Small intestine (tissue), 7 donors: ENCODE results near the gene JUNB. TPM values are rescaled to one million over a fixed set of nuclear protein-coding genes. Genes with fewer than 3 reads are reported as not detected.
A peak's percentile ranks its signal among the peaks of the same experiment; 100 is the strongest.

Experiments used
- DNase-seq, 2 donors: peaks; one replicate each; pipeline versions ENCODE4 v3.0.0 to v3.0.0-alpha.2; 2013
- FAIRE-seq: peaks from 2 replicates; lab custom pipeline; 2012; peaks lifted over from hg19 to GRCh38; lab: Jason Lieb, UNC
- H3K27ac ChIP-seq, 3 donors: one replicate each; pipeline ENCODE4 v1.5.1; 2013; ENCODE audit warnings: low read length in 2 of 3, mild to moderate bottlenecking in 2 of 3, control low read depth in 1 of 3, inconsistent platforms in 1 of 3, low read depth in 1 of 3, moderate library complexity in 1 of 3
- H3K27me3 ChIP-seq, 3 donors: one replicate each; pipeline ENCODE4 v1.6.1; 2013; ENCODE audit warnings: low read length in 3 of 3, inconsistent platforms in 1 of 3; ENCODE audit not compliant: control insufficient read depth in 3 of 3, insufficient read depth in 3 of 3
- H3K36me3 ChIP-seq, 3 donors: one replicate each; pipeline ENCODE4 v1.6.1; 2013; ENCODE audit warnings: low read length in 3 of 3, inconsistent platforms in 1 of 3, low read depth in 1 of 3, mild to moderate bottlenecking in 1 of 3, moderate library complexity in 1 of 3; ENCODE audit not compliant: control insufficient read depth in 3 of 3, insufficient read depth in 2 of 3
- H3K4me1 ChIP-seq, 3 donors: one replicate each; pipeline ENCODE4 v1.6.1; 2013; ENCODE audit warnings: low read length in 2 of 3, inconsistent platforms in 1 of 3, low read depth in 1 of 3, mild to moderate bottlenecking in 1 of 3, moderate library complexity in 1 of 3; ENCODE audit not compliant: control insufficient read depth in 3 of 3, insufficient read depth in 2 of 3
- H3K4me3 ChIP-seq, 3 donors: one replicate each; pipeline ENCODE4 v1.5.1; 2013; ENCODE audit warnings: low read length in 3 of 3, control low read depth in 1 of 3, inconsistent platforms in 1 of 3, low read depth in 1 of 3, mild to moderate bottlenecking in 1 of 3, moderate library complexity in 1 of 3
- H3K9me3 ChIP-seq, 2 donors: one replicate each; pipeline ENCODE4 v1.6.1; 2013; ENCODE audit warnings: low read depth in 1 of 2, low read length in 1 of 2; ENCODE audit not compliant: control insufficient read depth in 2 of 2, insufficient read depth in 1 of 2
- WGBS, 3 donors: extraction: QIAGEN DNeasy Blood & Tissue Kit; methylation state at CpG; one replicate each; pipeline ENCODE4 v1.1.7; 2013; 5-methylcytosine and 5-hydroxymethylcytosine counted together
- polyA plus RNA-seq, 4 donors: library from polyadenylated mRNA; stranded (reverse) in 3 of 4; unstranded in 1 of 4; fragments of 200-250 nt in 3 of 4; fragments of 120-200 nt in 1 of 4; gene quantifications; one replicate each; pipeline versions ENCODE4 v1.2.1 to v1.2.3, GENCODE V29; 2013
- donor health status: healthy with polysubstance abuse.
- donor health status: control.
- donor health status: control.
- donor health status: Bipolar disorder and iron deficiency.
- donor health status: healthy.

Gene JUNB
- polyA plus RNA-seq, 4 donors: 44.7 to 234 (median 135) TPM

GRCh38 chr19:12777217-12778016, 13.9 kb upstream of the JUNB start:
- Histone ChIP-seq H3K27ac (peak overlapping the region; percentile 61 to 91 (median 89)), H3K27me3 (no peaks in the 10 kb centered on the region), H3K4me3 (peak overlapping the region; percentile 44 to 63 (median 61)), H3K9me3 (no peaks in the 10 kb centered on the region), H3K36me3 (peaks cover 0 to 23% (median 0%) of the 10 kb centered on the region in 3 donors), H3K4me1 (peaks cover 0 to 43% (median 0%) of the 10 kb centered on the region in 3 donors)
- 4 to 7% (median 6%) methylated on average over 41 to 43 of the region's 43 CpGs for WGBS, 3 donors
- FAIRE-seq (no peak), DNase-seq (peak; percentile 75 to 93)

DNA sequence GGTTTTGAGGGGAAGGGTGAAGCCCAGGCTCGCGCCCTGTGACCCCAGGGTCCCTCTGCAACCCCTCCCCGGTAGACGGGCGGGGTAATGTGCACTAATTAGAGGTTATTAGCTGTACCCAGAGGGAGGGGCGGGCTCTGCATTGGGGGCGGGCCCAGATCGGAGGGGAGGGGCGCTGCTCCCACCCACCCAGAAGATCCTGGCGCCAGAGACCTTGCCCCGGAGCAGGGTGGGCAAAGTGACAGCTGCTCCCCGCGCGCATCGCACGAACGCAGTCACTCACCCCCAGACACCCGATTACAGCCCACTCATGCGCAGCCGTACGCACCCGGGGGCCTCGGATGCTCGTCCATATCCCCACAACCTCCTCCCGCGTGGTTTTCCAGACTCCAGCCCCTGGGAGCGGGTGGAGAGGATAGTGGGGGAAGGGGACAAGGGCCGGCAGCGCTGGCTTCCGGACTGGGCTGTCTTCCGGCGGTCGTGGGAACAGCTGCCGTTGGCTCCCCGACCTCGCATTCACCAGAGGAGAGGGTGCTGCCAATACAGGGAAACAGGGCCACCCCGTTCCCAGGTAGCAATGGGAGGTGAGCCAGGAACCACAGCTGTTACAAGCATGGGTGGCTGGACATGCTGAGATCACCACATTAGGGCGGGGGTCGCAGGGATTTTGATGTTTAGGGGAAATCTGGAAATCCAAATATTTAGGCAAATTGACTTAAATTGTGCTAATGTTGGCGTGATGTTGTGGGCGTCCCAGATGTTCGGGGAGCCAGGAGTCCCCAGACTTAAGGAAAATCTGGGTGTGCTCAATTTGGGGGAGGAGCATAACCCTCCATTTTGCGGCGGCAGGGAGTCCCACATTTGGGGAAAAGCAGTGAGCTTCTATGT, 13.0 kb upstream of the JUNB start:
- Histone ChIP-seq H3K9me3 (no peaks in the 10 kb centered on the region), H3K27ac (peak overlapping the region; percentile 61 to 91 (median 89)), H3K36me3 (peaks cover 0 to 15% (median 0%) of the 10 kb centered on the region in 3 donors), H3K4me3 (peak overlapping the region; percentile 44 to 63 (median 61)), H3K27me3 (no peaks in the 10 kb centered on the region), H3K4me1 (peaks cover 4 to 45% (median 5%) of the 10 kb centered on the region in 3 donors)
- FAIRE-seq: no peak
- 2 to 3% (median 2%) methylated on average over 41 to 44 of the region's 44 CpGs for WGBS, 3 donors
- peak; percentile 64 to 87 for DNase-seq

GRCh38 chr19:12778905-12779161, 12.5 kb upstream of the JUNB start:
- H3K4me1 ChIP-seq: peaks cover 9 to 45% (median 10%) of the 10 kb centered on the region in 3 donors
- 38 to 59% (median 51%) methylated on average over 6 of the region's 6 CpGs for WGBS, 3 donors
- no peak for DNase-seq
- FAIRE-seq: no peak
- peak overlapping the region in 1 of 3 donors; percentile 61 for H3K4me3 ChIP-seq
- H3K36me3 ChIP-seq: peaks cover 0 to 9% (median 0%) of the 10 kb centered on the region in 3 donors
- peak overlapping the region; percentile 61 to 91 (median 89) for H3K27ac ChIP-seq
- no peaks in the 10 kb centered on the region for H3K9me3 ChIP-seq
- no peaks in the 10 kb centered on the region for H3K27me3 ChIP-seq

GRCh38 chr19:12779162-12779993, 11.9 kb upstream of the JUNB start:
- 57 to 72% (median 70%) methylated on average over 15 of the region's 15 CpGs for WGBS, 3 donors
- Histone ChIP-seq H3K4me1 (peaks cover 9 to 45% (median 10%) of the 10 kb centered on the region in 3 donors), H3K27ac (peak overlapping the region; percentile 35 to 91 (median 89)), H3K27me3 (no peaks in the 10 kb centered on the region), H3K36me3 (peaks cover 0 to 4% (median 0%) of the 10 kb centered on the region in 3 donors), H3K9me3 (no peaks in the 10 kb centered on the region), H3K4me3 (no peak overlapping the region)
- DNase-seq: peak in 1 of 2 donors; percentile 66
- no peak for FAIRE-seq

GRCh38 chr19:12782174-12782423, 9.2 kb upstream of the JUNB start:
- Histone ChIP-seq H3K4me1 (peaks cover 14 to 66% (median 19%) of the 10 kb centered on the region in 3 donors), H3K9me3 (no peaks in the 10 kb centered on the region), H3K27ac (peak overlapping the region; percentile 87 to 100 (median 87)), H3K27me3 (no peaks in the 10 kb centered on the region), H3K36me3 (no peaks in the 10 kb centered on the region), H3K4me3 (peak overlapping the region in 2 of 3 donors; percentile 47 to 55)
- 1 to 2% (median 2%) methylated on average over 12 of the region's 12 CpGs for WGBS, 3 donors
- DNase-seq: no peak
- no peak for FAIRE-seq

DNA sequence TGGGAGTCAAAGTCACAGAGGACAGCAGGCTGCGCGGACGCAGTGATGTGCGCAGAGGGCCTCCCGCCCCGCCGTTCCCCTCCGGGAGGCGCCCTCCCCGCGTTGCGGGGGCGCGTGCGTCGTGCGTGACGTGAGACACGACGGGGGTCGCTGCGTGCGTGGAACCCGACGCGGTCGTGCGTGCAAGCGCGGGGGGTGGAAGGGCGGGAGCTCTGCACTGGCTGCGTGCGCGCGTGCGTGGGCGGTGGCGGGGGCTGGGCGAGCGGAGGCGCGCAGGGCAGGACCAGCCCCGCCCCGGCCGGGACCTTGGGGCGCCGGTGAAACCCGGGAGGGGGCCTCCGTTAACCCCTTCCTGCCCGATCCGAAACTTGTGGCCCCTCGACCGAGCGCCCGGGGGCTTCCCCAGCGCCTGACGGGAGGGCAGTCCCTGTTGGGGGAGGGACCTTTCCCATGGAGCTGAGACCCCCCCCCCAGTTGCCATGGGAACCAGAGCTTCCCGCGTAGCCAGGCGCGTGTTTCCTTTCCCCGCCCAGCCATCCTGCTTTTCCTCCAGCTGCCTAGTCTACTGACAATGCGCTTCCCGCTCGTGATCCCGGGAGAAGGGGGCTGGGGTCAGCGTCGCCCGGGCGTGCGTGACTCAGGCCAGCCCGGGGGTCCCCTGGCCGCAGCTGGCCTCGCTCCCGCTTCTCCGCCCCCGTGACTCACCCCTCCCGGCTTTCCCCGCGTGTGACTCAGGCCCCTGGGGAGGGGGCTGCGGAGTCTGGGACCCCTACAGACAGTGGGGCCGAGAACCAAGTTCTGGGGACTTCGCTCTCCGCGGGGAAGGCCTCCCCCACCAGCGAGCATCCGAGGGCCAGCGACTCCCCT, 8.6 kb upstream of the JUNB start:
- H3K27ac ChIP-seq: peak overlapping the region; percentile 87 to 100 (median 87)
- H3K27me3 ChIP-seq: no peaks in the 10 kb centered on the region
- WGBS, 3 donors: 1 to 2% (median 1%) methylated on average over 61 to 88 of the region's 88 CpGs
- peak; percentile 74 to 90 for DNase-seq
- no peaks in the 10 kb centered on the region for H3K36me3 ChIP-seq
- H3K4me3 ChIP-seq: peak overlapping the region; percentile 32 to 55 (median 47)
- no peak for FAIRE-seq
- H3K9me3 ChIP-seq: no peaks in the 10 kb centered on the region
- peaks cover 14 to 68% (median 19%) of the 10 kb centered on the region in 3 donors for H3K4me1 ChIP-seq

DNA sequence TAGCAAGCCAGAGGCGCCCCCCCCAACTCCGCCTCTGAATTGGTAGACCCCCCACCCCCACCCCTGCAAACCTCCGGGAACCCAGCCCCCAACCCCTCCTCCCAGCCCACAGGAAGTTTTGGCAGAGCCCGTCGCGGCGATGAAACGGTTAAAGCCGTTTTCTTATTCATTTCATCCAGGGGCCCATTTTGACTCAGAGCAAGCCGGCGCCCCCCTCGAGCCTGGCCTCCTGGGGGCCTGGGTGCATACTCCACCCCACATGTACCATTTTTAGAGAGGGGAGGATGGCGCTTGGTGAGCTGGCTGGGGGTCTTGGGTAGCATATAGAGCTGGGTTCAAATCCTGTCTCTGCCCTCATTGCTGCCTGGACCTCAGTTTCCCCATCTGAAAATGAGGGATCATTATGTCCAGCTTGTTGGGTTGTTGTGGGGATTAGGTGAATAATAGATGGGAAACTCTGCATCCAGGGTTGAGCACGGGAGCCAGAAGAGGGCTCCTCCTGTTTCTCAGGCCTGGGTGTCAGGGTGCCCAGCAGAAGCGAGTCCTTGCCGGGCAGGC, 7.9 kb upstream of the JUNB start:
- 11 to 16% (median 13%) methylated on average over 13 to 16 of the region's 16 CpGs for WGBS, 3 donors
- H3K4me3 ChIP-seq: peak overlapping the region in 1 of 3 donors; percentile 55
- no peaks in the 10 kb centered on the region for H3K36me3 ChIP-seq
- DNase-seq (peak in 1 of 2 donors; percentile 18), FAIRE-seq (no peak)
- H3K27ac ChIP-seq: peak overlapping the region; percentile 87 to 100 (median 87)
- H3K4me1 ChIP-seq: peaks cover 16 to 74% (median 19%) of the 10 kb centered on the region in 3 donors
- no peaks in the 10 kb centered on the region for H3K9me3 ChIP-seq
- H3K27me3 ChIP-seq: no peaks in the 10 kb centered on the region
